Astrocyte (in vitro differentiated cells and primary cell): ENCODE results near the gene EIF1AD. TPM values are rescaled to one million over a fixed set of nuclear protein-coding genes. Genes with fewer than 3 reads are reported as not detected.

ENCODE experiments used
- DNase-seq: peaks from one replicate; pipeline ENCODE4 v3.0.0-alpha.2; 2010; ENCODE audit warnings: low read depth
- FAIRE-seq: peaks from 2 replicates; lab custom pipeline; 2011; peaks lifted over from hg19 to GRCh38; lab: Jason Lieb, UNC
- H2AFZ ChIP-seq: 2 replicates; pipeline ENCODE4 v1.6.0; 2012; ENCODE audit warnings: low read depth, low read length, inconsistent platforms
- H3K27ac ChIP-seq: 2 replicates; pipeline ENCODE4 v1.5.1; 2011; ENCODE audit warnings: low read depth, low read length, inconsistent platforms
- H3K27me3 ChIP-seq: 2 replicates; pipeline ENCODE4 v1.6.0; 2011; ENCODE audit warnings: low read length, inconsistent platforms; ENCODE audit not compliant: insufficient read depth
- H3K36me3 ChIP-seq: 2 replicates; pipeline ENCODE4 v1.5.1; 2011; ENCODE audit warnings: low read length, inconsistent platforms; ENCODE audit not compliant: insufficient read depth
- H3K4me1 ChIP-seq: 2 replicates; pipeline ENCODE4 v1.5.1; 2011; ENCODE audit warnings: low read length, inconsistent platforms; ENCODE audit not compliant: insufficient read depth
- H3K4me2 ChIP-seq: 2 replicates; pipeline ENCODE4 v1.6.0; 2012; ENCODE audit warnings: low read length, inconsistent platforms
- H3K4me3 ChIP-seq: 2 replicates; pipeline ENCODE4 v1.5.1; 2011; ENCODE audit warnings: low read depth, mild to moderate bottlenecking, low read length, inconsistent platforms; ENCODE audit not compliant: insufficient read depth
- H3K79me2 ChIP-seq: 2 replicates; pipeline ENCODE4 v1.6.0; 2012; ENCODE audit warnings: mild to moderate bottlenecking, low read length, inconsistent platforms; ENCODE audit not compliant: insufficient read depth
- H3K9ac ChIP-seq: 2 replicates; pipeline ENCODE4 v1.6.0; 2012; ENCODE audit warnings: mild to moderate bottlenecking, low read length, inconsistent platforms
- H3K9me3 ChIP-seq: 2 replicates; pipeline ENCODE4 v1.5.1; 2012; ENCODE audit warnings: low read depth, mild to moderate bottlenecking, low read length, inconsistent platforms; ENCODE audit not compliant: insufficient read depth
- H4K20me1 ChIP-seq: 2 replicates; pipeline ENCODE4 v1.6.0; 2012; ENCODE audit warnings: low read length, inconsistent platforms; ENCODE audit not compliant: insufficient read depth
- H3K27ac Mint-ChIP-seq: one replicate; pipeline ENCODE4 v1.8.0; 2021; ENCODE audit warnings: mild to moderate bottlenecking, mixed read lengths; ENCODE audit not compliant: unreplicated experiment
- H3K27me3 Mint-ChIP-seq: one replicate; pipeline ENCODE4 v1.8.0; 2021; ENCODE audit warnings: low read depth, mixed read lengths; ENCODE audit not compliant: unreplicated experiment
- H3K36me3 Mint-ChIP-seq: one replicate; pipeline ENCODE4 v1.8.0; 2021; ENCODE audit warnings: low read depth, mixed read lengths; ENCODE audit not compliant: unreplicated experiment
- H3K4me1 Mint-ChIP-seq: one replicate; pipeline ENCODE4 v1.8.0; 2021; ENCODE audit warnings: low read depth, mixed read lengths; ENCODE audit not compliant: unreplicated experiment
- H3K4me3 Mint-ChIP-seq: one replicate; pipeline ENCODE4 v1.8.0; 2021; ENCODE audit warnings: mild to moderate bottlenecking, moderate library complexity, mixed read lengths; ENCODE audit not compliant: unreplicated experiment
- H3K9me3 Mint-ChIP-seq: one replicate; pipeline ENCODE4 v1.8.0; 2021; ENCODE audit warnings: mild to moderate bottlenecking, mixed read lengths; ENCODE audit not compliant: unreplicated experiment
- CTCF ChIP-seq: IDR thresholded peaks from 2 replicates; pipeline ENCODE4 v1.5.1; 2011; ENCODE audit warnings: low read depth, mild to moderate bottlenecking, inconsistent platforms, low read length, moderate library complexity; ENCODE audit not compliant: insufficient read depth
- EZH2 ChIP-seq: IDR thresholded peaks from 2 replicates; pipeline ENCODE4 v1.6.1; 2012; ENCODE audit warnings: mild to moderate bottlenecking, low read length, inconsistent platforms; ENCODE audit not compliant: insufficient read depth
- total RNA-seq: library from RNA; stranded (reverse); gene quantifications from 2 replicates; pipeline ENCODE4 v1.2.1, GENCODE V29; 2021

EIF1AD gene
- total RNA-seq, 1 donor from 2014 or later, result 42.7 TPM

- peaks cover 3% of the 10 kb centered on the region for H3K27me3 ChIP-seq
- no peak overlapping the region for H3K27ac ChIP-seq
- TF ChIP-seq EZH2, result no peak
- no peak for TF ChIP-seq CTCF
- Mint-ChIP-seq H3K36me3 (peaks cover 3% of the 10 kb centered on the region), H3K27ac (no peak overlapping the region), H3K4me1 (peaks cover 7% of the 10 kb centered on the region), H3K4me3 (no peak overlapping the region), H3K9me3 (peaks cover 2% of the 10 kb centered on the region), H3K27me3 (peaks cover 3% of the 10 kb centered on the region)
- H3K79me2 ChIP-seq, result peaks cover 6% of the 10 kb centered on the region
- FAIRE-seq (no peak), DNase-seq (no peak)
- no peaks in the 10 kb centered on the region for H3K9me3 ChIP-seq
- peaks cover 9% of the 10 kb centered on the region for H3K36me3 ChIP-seq
- no peak overlapping the region for H2AFZ ChIP-seq
- peaks cover 8% of the 10 kb centered on the region for H3K4me1 ChIP-seq
- H3K9ac ChIP-seq, result no peak overlapping the region
- H3K4me3 ChIP-seq, result no peak overlapping the region
- peaks cover 3% of the 10 kb centered on the region for H4K20me1 ChIP-seq
- H3K4me2 ChIP-seq, result no peak overlapping the region
These were observed 6.6 kb upstream of the EIF1AD start for GRCh38 chr11:66008468-66009101.

- Mint-ChIP-seq H3K27me3 (peaks cover 3% of the 10 kb centered on the region), H3K4me3 (no peak overlapping the region), H3K36me3 (peaks cover 3% of the 10 kb centered on the region), H3K27ac (no peak overlapping the region), H3K4me1 (peaks cover 10% of the 10 kb centered on the region), H3K9me3 (peaks cover 2% of the 10 kb centered on the region)
- Histone ChIP-seq H3K4me3 (no peak overlapping the region), H4K20me1 (peaks cover 3% of the 10 kb centered on the region), H3K9me3 (no peaks in the 10 kb centered on the region), H2AFZ (no peak overlapping the region), H3K4me2 (no peak overlapping the region), H3K79me2 (peaks cover 11% of the 10 kb centered on the region), H3K9ac (no peak overlapping the region), H3K36me3 (peaks cover 9% of the 10 kb centered on the region), H3K27ac (no peak overlapping the region), H3K4me1 (peaks cover 8% of the 10 kb centered on the region), H3K27me3 (peaks cover 3% of the 10 kb centered on the region)
- FAIRE-seq (no peak), DNase-seq (no peak)
- TF ChIP-seq CTCF (no peak), EZH2 (no peak)
These were observed 6.1 kb upstream of the EIF1AD start for GRCh38 chr11:66008095-66008467.

- Histone ChIP-seq H3K79me2 (peaks cover 16% of the 10 kb centered on the region), H3K4me1 (peaks cover 5% of the 10 kb centered on the region), H3K4me3 (no peak overlapping the region), H3K9ac (no peak overlapping the region), H2AFZ (no peak overlapping the region), H3K9me3 (no peaks in the 10 kb centered on the region), H3K27ac (no peak overlapping the region), H3K27me3 (peaks cover 3% of the 10 kb centered on the region), H3K36me3 (peaks cover 9% of the 10 kb centered on the region), H3K4me2 (no peak overlapping the region), H4K20me1 (peaks cover 3% of the 10 kb centered on the region)
- FAIRE-seq (no peak), DNase-seq (no peak)
- Mint-ChIP-seq H3K4me3 (no peak overlapping the region), H3K9me3 (peaks cover 2% of the 10 kb centered on the region), H3K27ac (no peak overlapping the region), H3K4me1 (peaks cover 11% of the 10 kb centered on the region), H3K27me3 (peaks cover 3% of the 10 kb centered on the region), H3K36me3 (peaks cover 3% of the 10 kb centered on the region)
- no peak for TF ChIP-seq CTCF
- no peak for TF ChIP-seq EZH2
These were observed 5.3 kb upstream of the EIF1AD start for GRCh38 chr11:66007201-66007634.
